ENCODE data around the gene ZBTB43. TPM values are rescaled to one million over a fixed set of nuclear protein-coding genes. Genes with fewer than 3 reads are reported as not detected.
"Not testable (repeated sequence)": the region's sequence is repeated elsewhere in the genome, so short reads cannot be mapped to it uniquely, and the experiment has no call there.

Gene ZBTB43
- total and polyA plus RNA-seq, 12 donors, result 4.5 to 26.7 (median 12.3) TPM

DNA sequence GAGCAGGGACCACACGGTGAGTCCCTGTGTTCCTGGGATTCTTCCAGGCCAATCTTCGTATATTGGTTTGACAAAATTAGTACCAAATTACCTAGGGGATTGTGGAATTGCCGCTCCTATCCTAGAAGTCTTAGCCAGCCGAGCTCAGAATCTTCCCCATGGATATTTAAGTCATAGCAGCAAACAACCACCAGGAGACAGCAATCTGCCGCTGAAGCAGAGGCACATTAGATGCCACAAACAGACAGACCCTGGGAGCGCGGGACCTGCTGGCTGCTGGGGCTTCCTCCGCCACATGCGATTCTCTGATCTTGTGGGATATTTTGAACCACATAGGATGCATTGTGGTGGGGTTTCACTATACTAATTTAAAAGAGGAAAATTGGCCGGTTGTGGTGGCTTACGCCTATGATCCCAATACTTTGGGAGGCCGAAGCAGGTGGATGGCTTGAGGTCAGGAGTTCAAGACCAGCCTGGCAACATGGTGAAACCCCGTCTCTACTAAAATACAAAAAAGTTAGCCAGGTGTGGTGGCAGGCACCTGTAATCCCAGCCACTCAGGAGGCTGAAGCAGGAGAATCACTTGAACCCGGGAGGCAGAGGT lies 31.7 kb upstream of the ZBTB43 start:
- Histone ChIP-seq H3K27ac (no peak overlapping the region), H3K36me3 (replicated peaks in 1 of 2) (no peaks in the 10 kb centered on the region), H3K9me3 (replicated peaks in 1 of 3) (no peaks in the 10 kb centered on the region), H3K4me3 (no peak overlapping the region), H3K4me1 (replicated peaks in 1 of 2) (no peaks in the 10 kb centered on the region), H3K27me3 (peaks cover 13% of the 10 kb centered on the region)
- TF ChIP-seq POLR2A (IDR thresholded peaks at IDR 0.05) (no peak), CTCF (IDR thresholded peaks at IDR 0.05) (peak in 5 of 6 experiments; percentile 10 to 38 (median 30))
- DNase-seq, result peak in 1 of 7 donors; percentile 22
- WGBS, 4 donors, result 57 to 58% (median 57%) methylated on average over 14 of the region's 14 CpGs
- intact Hi-C loops (cut with DNase I), result no loop called here

DNA sequence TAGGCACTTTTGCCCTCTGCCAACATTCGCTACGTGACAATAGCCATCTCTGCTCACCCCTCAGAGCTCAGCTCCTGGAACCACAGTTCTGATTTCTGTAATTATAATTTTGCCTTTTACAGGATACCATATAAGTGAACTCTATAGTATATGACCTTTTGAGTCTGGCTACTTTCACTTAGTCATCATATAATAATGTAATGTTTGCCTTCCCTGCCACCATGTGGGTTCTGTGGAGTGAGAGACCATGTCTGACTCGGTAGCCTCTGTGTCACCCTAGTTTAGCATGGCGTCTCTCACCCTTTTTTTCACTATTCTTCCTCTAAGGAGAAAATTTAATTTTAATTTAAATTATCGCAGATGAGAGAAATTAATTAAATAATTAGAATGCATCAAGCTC lies 28.9 kb upstream of the ZBTB43 start:
- 83 to 92% (median 87%) methylated on average over 5 of the region's 5 CpGs for WGBS, 4 donors
- Histone ChIP-seq H3K27me3 (peaks cover 16% of the 10 kb centered on the region), H3K9me3 (replicated peaks in 1 of 3) (no peaks in the 10 kb centered on the region), H3K4me1 (replicated peaks in 1 of 2) (no peaks in the 10 kb centered on the region), H3K36me3 (replicated peaks in 1 of 2) (no peaks in the 10 kb centered on the region), H3K27ac (no peak overlapping the region), H3K4me3 (no peak overlapping the region)
- intact Hi-C loops (cut with DNase I), result no loop called here
- no peak for DNase-seq
- no peak for TF ChIP-seq CTCF (IDR thresholded peaks at IDR 0.05)
- no peak for TF ChIP-seq POLR2A (IDR thresholded peaks at IDR 0.05)

GRCh38 chr9:126777733-126778132 lies 27.1 kb upstream of the ZBTB43 start:
- 27 to 63% (median 37%) methylated on average over 3 to 6 of the region's 6 CpGs for WGBS, 4 donors
- TF ChIP-seq POLR2A (IDR thresholded peaks at IDR 0.05) (no peak), CTCF (IDR thresholded peaks at IDR 0.05) (no peak)
- intact Hi-C loops (cut with DNase I), result no loop called here
- H3K4me3 ChIP-seq, result no peak overlapping the region
- no peak for DNase-seq
- H3K36me3 ChIP-seq (replicated peaks in 1 of 2), result no peaks in the 10 kb centered on the region
- H3K4me1 ChIP-seq (replicated peaks in 1 of 2), result peaks cover 0 to 4% of the 10 kb centered on the region in 2 donors
- no peaks in the 10 kb centered on the region for H3K9me3 ChIP-seq (replicated peaks in 1 of 3)
- H3K27me3 ChIP-seq, result peaks cover 23% of the 10 kb centered on the region
- no peak overlapping the region for H3K27ac ChIP-seq

- H3K9me3 ChIP-seq (replicated peaks in 1 of 3), result no peaks in the 10 kb centered on the region
- no peaks in the 10 kb centered on the region for H3K36me3 ChIP-seq (replicated peaks in 1 of 2)
- intact Hi-C loops (cut with DNase I), result no loop called here
- 55 to 84% (median 65%) methylated on average over 8 of the region's 8 CpGs for WGBS, 4 donors
- no peak overlapping the region for H3K4me3 ChIP-seq
- H3K4me1 ChIP-seq (replicated peaks in 1 of 2), result peaks cover 0 to 4% of the 10 kb centered on the region in 2 donors
- peaks cover 23% of the 10 kb centered on the region for H3K27me3 ChIP-seq
- no peak overlapping the region for H3K27ac ChIP-seq
- TF ChIP-seq POLR2A (IDR thresholded peaks at IDR 0.05) (no peak), CTCF (IDR thresholded peaks at IDR 0.05) (no peak)
- DNase-seq, result no peak
These were observed 26.7 kb upstream of the ZBTB43 start for GRCh38 chr9:126778141-126778540.

- H3K36me3 ChIP-seq (replicated peaks in 1 of 2); H3K9me3 ChIP-seq (replicated peaks in 1 of 3); H3K4me1 ChIP-seq (replicated peaks in 1 of 2); intact Hi-C loops (cut with DNase I); H3K27ac ChIP-seq; DNase-seq; H3K4me3 ChIP-seq: not testable (repeated sequence)
- 89 to 96% (median 91%) methylated on average over 5 of the region's 5 CpGs for WGBS, 4 donors
- peaks cover 23% of the 10 kb centered on the region for H3K27me3 ChIP-seq
These were observed 26.1 kb upstream of the ZBTB43 start for GRCh38 chr9:126778696-126779095.

Measured in adrenal gland (tissue), 12 donors.